Thyroid gland (tissue), 4 donors: Measurements from ENCODE around the gene PLPP3.

Source experiments
- POLR2A ChIP-seq, 2 donors: fragments of 450-650 bp; IDR thresholded peaks; one replicate each; pipeline ENCODE4 v1.6.1; 2017; ENCODE audit warnings: antibody characterized with exemption in 2 of 2, mild to moderate bottlenecking in 2 of 2, moderate library complexity in 1 of 2
- TF ChIP-seq, protein P1 (sequence below), 6 experiments: fragments of 200-600 bp in 3 of 6; fragments of 450-650 bp in 3 of 6; sonication (generic) in 3 of 6; IDR thresholded peaks; one replicate each; pipeline ENCODE4 v1.5.1; 2016 to 2019; ENCODE audit warnings: antibody characterized with exemption in 6 of 6, mild to moderate bottlenecking in 2 of 6, inconsistent platforms in 1 of 6, moderate library complexity in 1 of 6

DNA sequence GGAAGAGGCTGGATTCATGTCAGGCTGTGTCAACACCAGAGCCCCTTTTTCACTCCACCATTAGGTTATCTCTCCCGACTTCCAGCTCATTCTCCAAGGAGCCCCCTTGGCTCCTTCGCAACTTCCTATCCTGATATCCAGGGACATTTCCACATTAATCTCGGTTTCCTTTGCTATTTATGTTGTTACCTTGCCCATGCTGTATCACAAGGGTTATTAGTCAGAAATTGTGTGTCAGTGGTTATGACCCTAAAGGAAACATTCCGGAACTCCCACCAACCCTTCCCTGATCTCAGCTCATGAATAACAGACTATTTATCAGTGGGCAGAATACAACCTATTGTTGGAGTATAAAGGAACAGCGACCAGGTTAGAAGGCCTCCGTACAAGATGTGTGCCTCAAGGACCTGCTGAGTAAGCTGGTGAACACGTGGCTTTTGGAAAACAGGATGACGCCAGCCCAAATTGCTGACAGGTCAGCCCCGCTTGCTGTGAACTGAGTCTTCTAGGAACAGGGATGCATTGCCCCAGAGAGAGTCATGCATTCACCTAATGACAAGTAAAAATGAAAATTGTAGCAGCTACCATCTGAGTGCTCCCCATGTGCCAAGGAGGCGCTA, 121.5 kb downstream of the PLPP3 start:
- TF ChIP-seq, protein P1, sequence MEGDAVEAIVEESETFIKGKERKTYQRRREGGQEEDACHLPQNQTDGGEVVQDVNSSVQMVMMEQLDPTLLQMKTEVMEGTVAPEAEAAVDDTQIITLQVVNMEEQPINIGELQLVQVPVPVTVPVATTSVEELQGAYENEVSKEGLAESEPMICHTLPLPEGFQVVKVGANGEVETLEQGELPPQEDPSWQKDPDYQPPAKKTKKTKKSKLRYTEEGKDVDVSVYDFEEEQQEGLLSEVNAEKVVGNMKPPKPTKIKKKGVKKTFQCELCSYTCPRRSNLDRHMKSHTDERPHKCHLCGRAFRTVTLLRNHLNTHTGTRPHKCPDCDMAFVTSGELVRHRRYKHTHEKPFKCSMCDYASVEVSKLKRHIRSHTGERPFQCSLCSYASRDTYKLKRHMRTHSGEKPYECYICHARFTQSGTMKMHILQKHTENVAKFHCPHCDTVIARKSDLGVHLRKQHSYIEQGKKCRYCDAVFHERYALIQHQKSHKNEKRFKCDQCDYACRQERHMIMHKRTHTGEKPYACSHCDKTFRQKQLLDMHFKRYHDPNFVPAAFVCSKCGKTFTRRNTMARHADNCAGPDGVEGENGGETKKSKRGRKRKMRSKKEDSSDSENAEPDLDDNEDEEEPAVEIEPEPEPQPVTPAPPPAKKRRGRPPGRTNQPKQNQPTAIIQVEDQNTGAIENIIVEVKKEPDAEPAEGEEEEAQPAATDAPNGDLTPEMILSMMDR (IDR thresholded peaks at IDR 0.05) = no peak
- TF ChIP-seq POLR2A (IDR thresholded peaks at IDR 0.05) = no peak
